Common myeloid progenitor, CD34-positive (primary cell): Measurements from ENCODE around the gene SGCG. TPM values are rescaled to one million over a fixed set of nuclear protein-coding genes. Genes with fewer than 3 reads are reported as not detected.
"Not testable (repeated sequence)": the region's sequence is repeated elsewhere in the genome, so short reads cannot be mapped to it uniquely, and the experiment has no call there.

Experiments used
- CTCF ChIA-PET: fragments of 350-600 bp; sonication (Branson Sonifier 250); formaldehyde crosslinking; loops from one replicate; lab custom pipeline; 2021; ENCODE audit warnings: antibody characterized with exemption; lab: Charles Lee
- POLR2A ChIA-PET: fragments of 350-600 bp; sonication (Branson Sonifier 250); formaldehyde crosslinking; loops from one replicate; lab custom pipeline; 2021; ENCODE audit warnings: antibody characterized with exemption; lab: Charles Lee
- DNase-seq, 3 donors: peaks; one replicate each; pipeline versions ENCODE4 v3.0.0 to v3.0.0-alpha.2; 2013
- H3K27ac ChIP-seq, 2 experiments: 1 replicate in 1 of 2; 2 replicates in 1 of 2; pipeline ENCODE4 v1.7.0; 2013; ENCODE audit warnings: inconsistent platforms in 2 of 2, low read length in 2 of 2, mild to moderate bottlenecking in 2 of 2, low read depth in 1 of 2, moderate library complexity in 1 of 2; ENCODE audit not compliant: severe bottlenecking in 2 of 2, insufficient read depth in 1 of 2, poor library complexity in 1 of 2
- H3K27me3 ChIP-seq, 5 experiments: replicated peaks in 2 of 5; 1 replicate in 3 of 5; 2 replicates in 2 of 5; pipeline versions ENCODE4 v1.6.1 to v1.7.0; 2013; ENCODE audit warnings: low read length in 4 of 5, mild to moderate bottlenecking in 2 of 5, moderate library complexity in 2 of 5, inconsistent platforms in 1 of 5; ENCODE audit not compliant: insufficient read depth in 5 of 5, control insufficient read depth in 4 of 5
- H3K36me3 ChIP-seq, 4 experiments: 1 replicate in 2 of 4; 2 replicates in 2 of 4; pipeline versions ENCODE4 v1.6.1 to v1.7.0; 2013; ENCODE audit warnings: low read length in 3 of 4, control low read depth in 1 of 4, mild to moderate bottlenecking in 1 of 4; ENCODE audit not compliant: control insufficient read depth in 4 of 4, insufficient read depth in 4 of 4
- H3K4me1 ChIP-seq, 4 experiments: 1 replicate in 3 of 4; 2 replicates in 1 of 4; pipeline versions ENCODE4 v1.6.1 to v1.7.1; 2013; ENCODE audit warnings: low read length in 3 of 4, mild to moderate bottlenecking in 3 of 4, control low read depth in 1 of 4, inconsistent platforms in 1 of 4, moderate library complexity in 1 of 4; ENCODE audit not compliant: control insufficient read depth in 4 of 4, insufficient read depth in 4 of 4; ENCODE audit errors: control extremely low read depth in 1 of 4
- H3K4me3 ChIP-seq, 7 experiments: 1 replicate in 4 of 7; 2 replicates in 3 of 7; pipeline versions ENCODE4 v1.5.1 to v1.7.0; 2013; ENCODE audit warnings: mild to moderate bottlenecking in 7 of 7, low read length in 6 of 7, moderate library complexity in 6 of 7, inconsistent platforms in 2 of 7, low read depth in 2 of 7, control low read depth in 1 of 7; ENCODE audit not compliant: insufficient read depth in 4 of 7, control insufficient read depth in 1 of 7; ENCODE audit errors: extremely low read depth in 1 of 7
- H3K9me3 ChIP-seq, 5 experiments: 1 replicate in 4 of 5; 2 replicates in 1 of 5; pipeline versions ENCODE4 v1.6.1 to v1.7.1; 2013; ENCODE audit warnings: low read length in 4 of 5, mild to moderate bottlenecking in 2 of 5, inconsistent platforms in 1 of 5, low read depth in 1 of 5, moderate library complexity in 1 of 5; ENCODE audit not compliant: control insufficient read depth in 4 of 5, insufficient read depth in 2 of 5; ENCODE audit errors: control extremely low read depth in 1 of 5
- WGBS: methylation state at CpG from one replicate; pipeline ENCODE4 v1.1.5; 2013; ENCODE audit not compliant: insufficient coverage; 5-methylcytosine and 5-hydroxymethylcytosine counted together
- polyA plus RNA-seq: library from polyadenylated mRNA; unstranded; fragments of 120-200 nt; gene quantifications from one replicate; pipeline ENCODE4 v1.2.1, GENCODE V29; 2013

Gene SGCG
- polyA plus RNA-seq = 0.05 TPM

GRCh38 chr13:23180711-23181110 is at the start of gene SGCG:
Gene SGCG (plus strand): TSS chr13:23180979. CDS start chr13:23203695, 22,716 bp downstream.
- Histone ChIP-seq H3K4me1 (no peaks in the 10 kb centered on the region), H3K9me3 (no peaks in the 10 kb centered on the region), H3K4me3 (no peak within 1 kb of the TSS), H3K27me3 (peaks cover 0 to 3% (median 0%) of the 10 kb centered on the region in 5 experiments), H3K36me3 (no peaks in the 10 kb centered on the region), H3K27ac (no peak within 1 kb of the TSS)
- POLR2A ChIA-PET = no interaction called here
- 94% methylated on average over 4 of the region's 6 CpGs for WGBS
- no peak for DNase-seq
- CTCF ChIA-PET = no interaction called here

- H3K4me1 ChIP-seq = no peaks in the 10 kb centered on the region
- no peaks in the 10 kb centered on the region for H3K27me3 ChIP-seq
- H3K27ac ChIP-seq = no peak overlapping the region
- H3K9me3 ChIP-seq = no peaks in the 10 kb centered on the region
- POLR2A ChIA-PET = no interaction called here
- 100% methylated on average over 2 of the region's 5 CpGs for WGBS
- DNase-seq = no peak
- H3K4me3 ChIP-seq = no peak overlapping the region
- H3K36me3 ChIP-seq = no peaks in the 10 kb centered on the region
- CTCF ChIA-PET = no interaction called here
Observed at GRCh38 chr13:23134542-23134941, 46.2 kb upstream of the SGCG start.

GRCh38 chr13:23140492-23140891 is 40.3 kb upstream of the SGCG start:
- ChIA-PET POLR2A (no interaction called here), CTCF (no interaction called here)
- H3K4me1 ChIP-seq = no peaks in the 10 kb centered on the region
- no peaks in the 10 kb centered on the region for H3K9me3 ChIP-seq
- 94% methylated on average over 2 of the region's 2 CpGs for WGBS
- no peak overlapping the region for H3K27ac ChIP-seq
- peaks cover 0 to 2% (median 0%) of the 10 kb centered on the region in 5 experiments for H3K27me3 ChIP-seq
- no peaks in the 10 kb centered on the region for H3K36me3 ChIP-seq
- H3K4me3 ChIP-seq = no peak overlapping the region
- DNase-seq = no peak

GRCh38 chr13:23141964-23142363 is 38.8 kb upstream of the SGCG start:
- CTCF ChIA-PET = no interaction called here
- Histone ChIP-seq H3K4me1 (peaks cover 0 to 2% (median under 1%) of the 10 kb centered on the region in 4 experiments), H3K9me3 (no peaks in the 10 kb centered on the region), H3K4me3 (no peak overlapping the region), H3K36me3 (no peaks in the 10 kb centered on the region), H3K27me3 (peaks cover 0 to 2% (median 0%) of the 10 kb centered on the region in 5 experiments), H3K27ac (no peak overlapping the region)
- WGBS = 95% methylated on average over 20 of the region's 24 CpGs
- POLR2A ChIA-PET = no interaction called here
- no peak for DNase-seq

- DNase-seq, H3K36me3 ChIP-seq, H3K27ac ChIP-seq, H3K4me1 ChIP-seq, H3K9me3 ChIP-seq, H3K27me3 ChIP-seq, H3K4me3 ChIP-seq, POLR2A ChIA-PET, CTCF ChIA-PET: not testable (repeated sequence)
- whole genome bisulfite sequencing = 94% methylated on average over 5 of the region's 7 CpGs
Observed at GRCh38 chr13:23142607-23143006, 38.2 kb upstream of the SGCG start.

- ChIA-PET CTCF (no interaction called here), POLR2A (no interaction called here)
- 94% methylated on average over 2 of the region's 2 CpGs for WGBS
- H3K36me3 ChIP-seq = no peaks in the 10 kb centered on the region
- peaks cover 0 to 7% (median 1%) of the 10 kb centered on the region in 4 experiments for H3K4me1 ChIP-seq
- no peak overlapping the region for H3K27ac ChIP-seq
- no peak for DNase-seq
- no peaks in the 10 kb centered on the region for H3K9me3 ChIP-seq
- no peak overlapping the region for H3K4me3 ChIP-seq
- peaks cover 0 to 2% (median 0%) of the 10 kb centered on the region in 5 experiments for H3K27me3 ChIP-seq
Observed at GRCh38 chr13:23144431-23144830, 36.3 kb upstream of the SGCG start.

GRCh38 chr13:23146006-23146405 is 34.8 kb upstream of the SGCG start:
- peaks cover 0 to 7% (median 1%) of the 10 kb centered on the region in 4 experiments for H3K4me1 ChIP-seq
- H3K27me3 ChIP-seq = peaks cover 0 to 2% (median 0%) of the 10 kb centered on the region in 5 experiments
- CTCF ChIA-PET = interaction anchor here (1.3 to 1.6 kb wide), 2 partner anchors 13 to 58 kb away, joined by 3 to 6 read pairs; no protein-coding TSS in a partner anchor
- DNase-seq = no peak
- H3K36me3 ChIP-seq = no peaks in the 10 kb centered on the region
- H3K9me3 ChIP-seq = no peaks in the 10 kb centered on the region
- no peak overlapping the region for H3K4me3 ChIP-seq
- POLR2A ChIA-PET = no interaction called here
- no peak overlapping the region for H3K27ac ChIP-seq
- WGBS = 100% methylated on average over 1 of the region's 5 CpGs
